ENCODE measurements around the gene SSBP1.
A peak's percentile ranks its signal among the peaks of the same experiment; 100 is the strongest.
"Not testable (repeated sequence)": the region's sequence is repeated elsewhere in the genome, so short reads cannot be mapped to it uniquely, and the experiment has no call there.

The SSBP1 gene, protein sequence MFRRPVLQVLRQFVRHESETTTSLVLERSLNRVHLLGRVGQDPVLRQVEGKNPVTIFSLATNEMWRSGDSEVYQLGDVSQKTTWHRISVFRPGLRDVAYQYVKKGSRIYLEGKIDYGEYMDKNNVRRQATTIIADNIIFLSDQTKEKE

DNA sequence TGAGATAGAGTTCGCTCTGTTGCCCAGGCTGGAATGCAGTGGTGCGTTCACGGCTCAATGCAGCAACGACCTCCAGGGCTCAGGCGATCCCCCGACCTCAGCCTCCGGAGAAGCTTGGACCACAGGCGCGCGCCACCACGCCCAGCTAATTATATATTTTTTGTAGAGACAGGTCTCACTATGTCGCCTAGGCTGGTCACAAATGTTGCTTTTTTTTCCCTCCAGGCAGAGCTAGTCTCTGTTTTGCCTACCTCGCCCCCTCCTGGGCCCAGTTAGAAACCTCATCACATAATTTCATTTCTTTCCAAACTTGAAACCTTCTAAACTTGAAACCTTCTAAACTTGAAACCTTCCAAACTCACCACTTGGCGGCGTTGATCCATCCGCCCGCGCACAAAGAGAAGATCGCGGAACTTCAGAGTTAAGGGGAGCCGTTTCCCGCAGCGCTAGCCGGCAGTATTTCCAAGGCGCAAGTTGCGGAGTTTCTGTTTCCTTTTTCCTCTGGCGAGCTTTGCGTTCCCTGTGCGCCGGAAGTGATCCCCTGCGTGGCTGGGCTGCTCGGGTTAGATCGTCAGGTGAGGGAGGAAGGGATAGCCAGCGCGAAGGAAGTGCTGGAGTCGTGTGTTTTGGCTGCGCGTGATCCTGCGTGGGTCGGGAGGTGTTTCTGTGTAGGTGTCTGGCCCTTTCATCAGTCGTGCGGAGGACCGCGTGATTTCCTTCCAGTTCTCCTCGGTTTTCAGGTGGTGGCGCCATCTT lies at the start of gene SSBP1:
Gene SSBP1, plus strand, starts transcription at position 523 of the 756 bp plus-strand sequence. CDS start 809 bp downstream, outside the sequence.
- peak; percentile 70 to 80 for DNase-seq (ENCODE audit: low read depth in 2 of 2, low spot score in 1 of 2)

DNA sequence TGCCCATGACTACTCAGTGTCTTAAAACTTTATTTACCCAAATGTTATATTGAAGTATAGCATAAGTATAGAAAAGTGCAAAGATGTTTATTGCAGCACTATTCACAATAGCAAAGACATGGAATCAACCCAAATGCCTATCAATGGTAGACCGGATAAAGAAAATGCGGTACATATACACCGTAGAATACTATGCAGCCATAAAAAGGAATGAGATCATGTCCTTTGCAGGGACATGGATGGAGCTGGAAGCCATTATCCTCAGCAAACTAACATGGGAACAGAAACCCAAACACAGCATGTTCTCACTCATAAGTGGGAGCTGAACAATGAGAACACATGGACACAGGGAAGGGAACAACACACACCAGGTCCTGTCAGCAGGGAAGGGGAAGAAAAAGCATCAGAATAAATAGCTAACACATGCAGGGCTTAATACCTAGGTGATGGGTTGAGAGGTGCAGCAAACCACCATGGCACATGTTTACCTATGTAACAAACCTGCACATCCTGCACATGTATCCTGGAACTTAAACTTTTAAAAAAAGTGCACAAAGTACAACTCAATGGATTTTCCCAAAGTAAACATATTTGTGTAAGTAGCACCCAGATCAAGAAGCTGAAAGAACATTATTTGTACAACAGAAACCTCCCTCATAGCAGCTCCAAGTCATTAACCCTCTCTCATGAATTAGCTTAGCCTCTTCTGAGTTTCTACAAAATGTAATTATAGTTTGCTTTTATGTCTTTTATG lies 48.9 kb upstream of the SSBP1 start:
- DNase-seq (ENCODE audit: low read depth in 2 of 2, low spot score in 1 of 2), result not testable (repeated sequence)

DNA sequence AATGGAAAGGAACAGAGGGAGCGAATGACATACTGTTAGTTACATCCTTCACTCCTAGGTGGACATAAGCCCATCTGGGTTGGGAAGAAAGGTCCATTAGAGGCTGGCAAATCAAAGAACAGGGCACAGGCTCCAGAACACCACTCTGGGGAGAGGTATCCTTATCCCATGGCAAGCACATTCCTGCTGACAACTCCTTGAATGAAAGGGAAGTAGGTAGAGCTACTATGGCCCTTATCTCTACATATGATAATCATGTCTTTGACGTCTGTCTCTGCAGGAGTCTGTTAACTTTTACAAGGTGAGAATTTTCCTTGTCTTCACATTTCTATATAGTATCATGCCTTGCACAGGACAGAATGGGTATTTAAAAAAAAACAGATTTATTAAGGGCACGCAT lies 46.6 kb upstream of the SSBP1 start:
- DNase-seq (ENCODE audit: low read depth in 2 of 2, low spot score in 1 of 2), result no peak

DNA sequence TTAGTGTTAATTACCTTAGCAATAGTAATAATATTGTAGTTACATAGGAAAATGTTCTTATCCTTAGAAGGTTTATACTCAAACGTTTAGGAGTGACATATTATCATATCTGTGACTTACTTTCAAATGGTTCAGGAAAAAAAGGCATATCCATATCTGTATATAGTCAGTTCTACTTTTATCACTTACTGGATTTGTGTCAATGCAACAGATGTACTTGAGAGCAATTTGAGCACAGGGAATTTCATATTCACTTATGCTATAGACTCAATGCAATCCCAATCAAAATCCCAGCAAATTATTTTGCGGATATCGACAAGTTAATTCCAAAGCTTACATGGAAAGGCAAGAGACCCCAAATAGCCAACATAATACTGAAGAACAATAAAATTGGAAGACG lies 46.2 kb upstream of the SSBP1 start:
- DNase-seq (ENCODE audit: low read depth in 2 of 2, low spot score in 1 of 2), result no peak

DNA sequence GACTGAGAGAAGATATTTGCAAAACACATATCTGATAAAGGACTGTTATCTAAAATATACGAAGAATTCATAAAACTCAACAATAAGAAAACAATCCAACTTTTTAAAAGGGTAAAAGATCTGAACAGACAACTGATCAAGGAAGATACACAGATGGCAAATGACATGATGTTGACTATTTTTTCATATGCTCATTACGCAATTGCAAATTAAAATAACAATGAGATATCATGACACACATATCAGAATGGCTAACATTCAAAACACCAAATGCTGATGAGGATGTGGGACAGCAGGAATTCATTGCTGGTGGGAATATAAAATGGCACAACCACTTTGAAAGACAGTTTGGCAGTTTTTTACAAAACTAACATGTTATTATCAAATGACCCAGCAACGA lies 45.1 kb upstream of the SSBP1 start:
- DNase-seq (ENCODE audit: low read depth in 2 of 2, low spot score in 1 of 2), result no peak

DNA sequence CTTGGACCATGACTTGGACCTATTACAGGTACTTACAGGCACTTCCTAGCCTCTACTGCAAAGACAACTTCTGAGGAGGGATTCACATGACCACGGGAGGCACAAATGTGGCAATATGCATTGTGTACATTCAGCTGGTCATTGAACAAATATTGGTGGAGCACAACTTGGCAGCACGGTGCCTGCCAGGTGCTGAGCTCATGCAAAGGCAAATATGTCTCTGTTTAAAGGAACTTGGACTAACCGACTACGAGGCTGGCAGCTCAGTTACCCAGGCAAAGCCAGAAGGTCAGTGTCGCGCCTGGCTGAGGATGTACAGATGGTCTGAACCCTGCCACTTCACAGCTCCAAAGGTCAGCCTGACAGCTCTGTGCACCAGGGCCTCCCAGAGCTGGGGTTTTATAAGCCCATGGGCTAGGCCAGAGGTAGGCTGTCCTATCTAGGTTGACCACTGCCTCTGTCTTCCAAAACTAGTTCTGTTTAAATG lies 42.3 kb upstream of the SSBP1 start:
- DNase-seq (ENCODE audit: low read depth in 2 of 2, low spot score in 1 of 2), result no peak

DNA sequence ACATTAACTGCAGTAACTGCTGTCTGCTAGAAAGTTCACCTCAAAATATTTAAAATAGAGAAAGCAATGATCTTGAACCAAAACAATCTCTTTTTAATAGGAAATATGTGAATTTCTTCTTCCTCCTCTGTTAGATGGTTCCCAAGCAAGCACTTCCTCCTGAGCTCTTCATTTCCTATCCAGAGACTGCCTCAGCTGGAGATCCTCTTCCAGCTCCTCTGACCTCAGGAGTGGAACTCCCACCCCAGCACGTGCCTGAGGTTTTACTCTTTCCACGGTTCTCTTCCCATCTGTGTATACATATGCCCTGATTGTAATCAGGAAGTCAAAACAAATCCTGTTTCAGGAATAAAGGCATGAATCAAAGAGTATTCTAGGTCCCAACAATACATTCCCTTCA lies 41.8 kb upstream of the SSBP1 start:
- DNase-seq (ENCODE audit: low read depth in 2 of 2, low spot score in 1 of 2), result no peak

DNA sequence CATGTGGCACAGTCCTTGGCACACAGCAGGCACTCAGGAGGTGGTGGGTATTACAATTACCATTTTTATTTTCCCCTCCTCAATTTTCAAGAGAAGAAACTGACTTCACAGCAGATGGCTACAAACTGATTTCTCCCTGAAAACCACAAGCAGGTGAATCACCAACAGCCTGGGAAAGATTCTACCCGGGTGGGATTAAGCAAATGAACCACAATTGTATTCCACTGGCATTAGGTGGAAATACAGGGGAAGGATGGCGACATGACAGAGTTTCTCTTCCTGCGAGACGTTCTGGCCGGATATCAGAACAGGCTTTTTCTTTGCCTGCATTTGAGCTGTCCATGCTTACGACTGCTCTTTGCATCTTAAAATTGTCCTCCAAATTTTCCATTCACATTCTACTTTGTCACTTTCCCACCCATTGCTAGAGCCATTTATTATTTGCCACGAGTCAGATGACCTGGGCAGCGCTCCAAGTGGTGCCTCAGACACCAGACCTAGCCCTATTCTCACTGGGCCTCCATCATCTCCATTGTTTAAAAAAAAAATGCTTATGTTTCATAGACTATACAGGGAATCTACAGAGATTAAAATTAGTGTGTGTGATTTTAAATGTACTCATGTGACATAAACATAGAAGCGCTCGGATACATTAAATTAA lies 40.8 kb upstream of the SSBP1 start:
- no peak for DNase-seq (ENCODE audit: low read depth in 2 of 2, low spot score in 1 of 2)

DNA sequence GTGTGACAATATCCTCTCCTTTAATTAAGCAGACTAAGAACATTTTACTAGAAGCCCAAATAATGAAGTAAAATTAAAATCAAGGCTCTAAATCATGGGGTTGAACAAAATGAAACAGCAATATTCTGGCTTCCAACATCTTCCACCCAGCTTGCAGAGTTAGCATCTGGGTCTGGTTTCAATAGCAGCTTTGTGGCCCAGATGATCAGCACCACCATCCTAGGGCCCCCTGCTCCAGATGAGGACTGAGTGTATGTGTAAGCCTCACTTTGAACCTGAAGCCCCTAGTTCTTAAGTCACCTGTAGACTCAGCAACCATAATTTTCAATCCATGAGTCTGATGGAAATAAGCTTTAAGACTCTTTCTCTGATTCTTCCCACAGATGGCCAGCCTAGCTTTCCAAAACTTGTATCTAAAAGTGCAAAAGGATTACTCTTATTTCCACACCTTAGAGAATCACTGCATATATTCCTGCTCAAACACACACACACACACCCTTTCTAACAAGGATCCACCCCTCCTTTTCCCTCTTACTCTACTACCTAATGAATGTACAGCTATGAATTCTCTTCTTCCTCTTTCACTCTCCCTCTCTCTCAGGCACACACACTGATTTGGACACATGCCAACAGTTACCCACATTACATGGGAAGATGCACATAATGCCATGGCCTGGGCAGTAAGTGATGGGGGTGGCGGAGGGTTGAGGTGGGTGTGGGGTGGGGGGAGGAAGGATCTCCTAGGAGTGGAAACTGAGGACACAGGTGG lies 39.7 kb upstream of the SSBP1 start:
- no peak for DNase-seq (ENCODE audit: low read depth in 2 of 2, low spot score in 1 of 2)

DNA sequence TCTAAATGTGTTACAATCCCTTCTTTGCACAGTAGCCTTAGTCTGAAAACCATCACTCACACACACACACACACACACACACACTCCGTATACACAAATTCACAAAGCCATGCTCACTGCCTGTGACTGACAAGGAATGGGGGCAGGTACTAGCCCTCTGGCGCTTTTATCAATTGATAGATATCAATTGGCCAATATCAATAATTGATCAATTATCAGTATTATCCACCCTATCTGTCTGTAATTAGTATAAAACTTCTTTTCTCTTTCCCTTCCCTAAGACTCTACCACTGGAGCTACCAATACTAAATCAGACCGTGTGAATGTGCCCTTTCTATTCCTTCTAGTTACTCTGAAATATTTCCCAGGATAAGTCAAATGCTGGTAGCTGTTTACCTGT lies 38.3 kb upstream of the SSBP1 start:
- DNase-seq (ENCODE audit: low read depth in 2 of 2, low spot score in 1 of 2), result no peak

DNA sequence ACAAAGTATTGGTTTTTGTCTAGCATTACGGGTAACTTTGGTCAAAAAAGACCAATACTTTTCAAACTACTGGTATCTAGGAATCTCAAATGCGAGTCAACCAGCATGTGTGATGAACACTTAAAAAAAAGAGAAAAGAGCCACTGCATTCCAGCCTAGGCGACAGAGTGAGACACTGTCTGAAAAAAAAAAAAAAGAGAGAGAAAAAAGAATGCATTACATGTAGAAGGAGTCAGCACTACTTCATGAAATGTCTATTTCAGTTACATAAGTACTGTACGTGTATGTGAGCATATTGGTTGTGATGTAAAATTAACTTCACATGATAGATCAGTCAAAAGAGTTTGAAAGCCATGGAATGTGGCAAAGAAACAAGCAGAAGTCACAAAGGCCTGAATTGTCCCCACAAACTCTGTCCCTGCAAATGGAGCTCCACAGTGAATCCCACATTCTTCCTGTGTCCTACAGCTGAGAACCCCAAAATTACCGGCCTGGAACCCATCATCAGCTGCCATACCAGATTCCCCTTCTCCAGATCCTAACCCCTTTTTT lies 37.8 kb upstream of the SSBP1 start:
- DNase-seq (ENCODE audit: low read depth in 2 of 2, low spot score in 1 of 2), result no peak

DNA sequence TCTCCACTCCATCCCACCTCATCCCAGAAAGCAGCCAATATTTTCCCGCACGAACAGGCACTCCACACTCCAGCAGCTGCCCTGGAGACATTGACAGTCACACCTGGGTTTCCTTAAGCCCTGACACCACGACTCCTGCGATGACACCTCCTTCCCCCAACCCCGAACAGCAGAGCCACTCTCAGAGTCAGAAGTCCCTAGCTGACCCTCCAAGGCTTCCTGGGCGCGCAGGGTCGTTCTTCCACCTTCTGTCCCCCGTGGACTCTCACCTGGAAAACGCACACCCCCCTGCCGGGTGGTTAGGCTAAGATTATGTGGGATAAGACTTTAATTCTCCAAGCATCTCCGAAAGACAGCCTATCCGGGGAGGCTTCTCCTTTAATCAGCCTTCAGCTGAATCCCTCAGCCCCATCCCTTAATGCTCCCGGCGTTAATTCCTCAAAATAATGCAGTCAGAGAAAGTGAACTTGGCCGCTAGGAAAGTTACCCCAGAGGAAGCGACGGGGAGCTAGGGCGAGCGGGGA lies 37.2 kb upstream of the SSBP1 start:
- peak in 1 of 2 donors; percentile 1 for DNase-seq (ENCODE audit: low read depth in 2 of 2, low spot score in 1 of 2)

DNA sequence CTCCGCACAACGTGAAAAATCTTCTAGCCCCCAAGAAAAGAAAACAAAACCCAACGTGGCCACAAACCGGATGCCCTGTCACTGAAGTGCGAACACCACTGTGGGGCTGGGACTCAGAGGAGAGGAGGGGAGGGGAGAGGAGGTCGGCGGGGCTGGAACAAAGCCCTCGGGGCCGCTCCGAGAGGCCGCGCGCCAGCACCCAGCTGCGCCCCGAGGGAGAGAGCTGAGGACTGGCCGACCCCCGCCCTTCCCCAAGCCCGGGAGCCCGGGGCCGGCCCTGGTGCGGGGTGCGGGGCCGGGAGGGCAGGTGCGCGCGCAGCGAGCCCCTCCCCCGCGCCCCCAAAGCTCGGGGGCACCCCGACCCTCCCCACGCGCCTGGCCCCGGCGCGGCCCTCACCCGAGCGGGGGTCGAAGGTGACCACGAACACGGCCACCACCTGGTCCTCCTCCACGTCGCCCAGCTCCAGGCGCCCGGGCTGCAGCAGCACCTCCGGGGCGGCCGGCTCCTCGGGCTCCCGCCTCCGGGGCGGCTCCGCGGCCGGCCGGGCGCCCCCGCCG lies 36.6 kb upstream of the SSBP1 start:
- DNase-seq (ENCODE audit: low read depth in 2 of 2, low spot score in 1 of 2), result peak; percentile 39 to 52

DNA sequence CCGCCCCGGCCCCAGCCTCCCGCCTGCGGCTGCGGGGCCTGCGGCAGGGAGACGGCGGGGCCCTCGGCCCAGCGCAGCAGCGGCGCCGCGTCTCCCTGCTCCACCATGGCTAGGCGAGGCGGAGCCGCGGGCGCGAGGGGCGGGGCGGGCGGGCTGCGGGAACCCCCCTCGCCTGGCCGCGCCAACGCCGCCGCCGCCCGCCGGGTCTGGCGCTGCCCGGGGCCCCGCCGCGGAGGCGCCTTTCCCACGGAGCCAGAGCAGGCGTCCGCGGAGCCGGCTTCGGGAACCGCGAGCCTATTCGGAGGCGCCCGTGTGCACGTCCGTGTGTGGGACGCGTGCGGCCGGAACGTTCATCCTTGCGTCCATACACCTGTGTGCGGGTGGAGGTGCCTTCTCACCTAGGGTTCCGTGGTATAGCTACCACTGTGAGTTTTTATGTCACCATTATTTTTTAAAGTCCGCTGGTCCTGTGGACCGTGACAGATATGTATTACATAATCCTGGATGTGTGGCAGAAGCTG lies 36.1 kb upstream of the SSBP1 start, which contains the start of gene DENND11:
Gene DENND11, minus strand, starts transcription at position 120 of the 521 bp plus-strand sequence. Its CDS starts 13 bp downstream, at position 107.
- peak; percentile 5 to 9 for DNase-seq (ENCODE audit: low read depth in 2 of 2, low spot score in 1 of 2)

DNA sequence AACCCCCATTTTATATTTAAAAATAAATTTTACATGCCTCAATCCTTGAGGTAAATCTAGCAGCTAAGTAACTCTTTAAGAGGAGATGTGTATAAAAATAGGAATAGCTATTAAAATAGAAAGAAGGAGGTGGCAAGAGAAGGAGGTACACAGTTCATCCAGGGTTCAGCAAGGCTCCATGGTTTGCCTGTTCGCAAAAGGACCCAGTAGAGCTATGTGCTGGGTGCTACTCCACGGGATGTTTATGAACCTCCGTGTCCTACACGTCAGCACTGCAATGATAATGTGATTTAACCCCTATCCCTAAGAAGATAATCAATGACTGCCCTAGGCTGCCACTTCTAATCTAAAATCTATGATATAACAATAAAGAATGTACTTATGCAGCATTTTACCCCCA lies 35.3 kb upstream of the SSBP1 start:
- no peak for DNase-seq (ENCODE audit: low read depth in 2 of 2, low spot score in 1 of 2)

DNA sequence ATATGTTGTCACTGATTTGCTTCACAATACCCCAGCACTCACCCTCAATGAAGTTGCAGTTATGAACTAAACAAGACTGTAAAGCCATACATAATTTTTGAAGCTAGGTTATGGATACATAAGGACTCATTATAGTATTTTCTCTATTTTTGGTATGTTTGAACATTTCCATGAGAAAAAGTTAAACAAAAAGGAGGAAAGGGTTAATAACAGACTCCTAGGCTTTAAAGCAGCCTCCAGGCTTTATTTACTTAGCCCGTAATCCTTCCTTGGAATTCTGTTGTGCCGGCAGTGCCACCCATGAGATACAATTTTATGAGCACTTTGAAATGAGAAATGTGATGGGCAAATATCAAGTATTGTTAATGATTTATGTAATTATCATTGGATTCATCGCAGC lies 34.0 kb upstream of the SSBP1 start:
- no peak for DNase-seq (ENCODE audit: low read depth in 2 of 2, low spot score in 1 of 2)

DNA sequence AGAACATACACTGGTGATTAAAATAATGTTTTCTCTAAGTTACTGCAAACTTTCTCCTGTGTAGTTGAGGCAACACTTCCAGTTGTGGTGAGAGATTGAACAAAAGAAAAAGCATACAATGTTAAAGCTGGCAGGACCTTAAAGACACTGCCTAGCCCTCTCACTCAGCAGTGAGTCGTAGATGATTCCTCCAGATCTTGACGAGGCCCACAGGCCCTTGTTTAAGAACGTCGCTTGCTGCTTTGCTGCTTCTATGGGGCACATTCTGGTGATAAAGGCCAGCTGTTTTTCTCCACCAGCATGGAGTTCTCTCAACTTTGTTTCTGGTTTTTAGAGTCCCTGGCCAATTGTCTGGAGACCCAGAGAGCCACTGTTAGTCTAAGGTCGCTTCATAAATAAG lies 33.4 kb upstream of the SSBP1 start:
- DNase-seq (ENCODE audit: low read depth in 2 of 2, low spot score in 1 of 2), result no peak

DNA sequence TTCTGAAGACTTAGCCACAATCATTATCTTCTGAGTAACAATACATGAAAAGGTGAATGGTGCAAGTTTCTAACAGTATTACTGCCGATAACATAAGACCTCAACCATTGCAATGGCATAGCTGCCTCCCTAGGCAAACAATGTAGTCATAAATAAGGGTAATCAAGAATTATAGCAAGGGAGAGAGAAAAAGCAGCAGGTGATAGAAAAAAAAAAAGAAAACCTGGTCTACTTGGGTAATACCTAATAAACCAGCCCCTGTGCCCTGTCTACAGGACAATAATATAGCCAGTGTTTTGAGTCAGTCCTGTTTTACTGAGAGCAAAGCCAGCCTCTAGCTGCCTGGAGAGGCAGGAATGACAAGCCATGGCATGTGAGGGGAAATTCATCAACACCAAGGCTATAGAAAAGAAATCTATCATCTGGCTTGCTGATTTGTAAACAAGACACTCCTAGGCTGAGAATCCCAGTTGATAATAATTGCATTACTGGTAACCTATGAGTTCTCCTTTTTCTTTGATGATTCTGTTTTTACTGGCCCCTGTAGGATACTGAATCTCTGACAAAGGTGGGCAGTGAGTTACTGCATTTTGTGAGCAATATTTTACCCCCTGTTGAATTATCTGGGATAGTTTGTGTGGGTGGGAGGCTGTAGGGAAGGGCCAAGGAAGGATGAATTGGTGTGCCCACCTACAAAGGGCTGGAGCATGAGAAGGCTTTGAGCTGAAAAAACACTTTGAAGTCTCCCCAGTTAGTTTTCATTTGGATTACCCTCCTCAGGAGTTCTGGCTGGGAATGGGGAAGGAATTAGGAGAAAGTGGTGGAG lies 31.7 kb upstream of the SSBP1 start:
- no peak for DNase-seq (ENCODE audit: low read depth in 2 of 2, low spot score in 1 of 2)

DNA sequence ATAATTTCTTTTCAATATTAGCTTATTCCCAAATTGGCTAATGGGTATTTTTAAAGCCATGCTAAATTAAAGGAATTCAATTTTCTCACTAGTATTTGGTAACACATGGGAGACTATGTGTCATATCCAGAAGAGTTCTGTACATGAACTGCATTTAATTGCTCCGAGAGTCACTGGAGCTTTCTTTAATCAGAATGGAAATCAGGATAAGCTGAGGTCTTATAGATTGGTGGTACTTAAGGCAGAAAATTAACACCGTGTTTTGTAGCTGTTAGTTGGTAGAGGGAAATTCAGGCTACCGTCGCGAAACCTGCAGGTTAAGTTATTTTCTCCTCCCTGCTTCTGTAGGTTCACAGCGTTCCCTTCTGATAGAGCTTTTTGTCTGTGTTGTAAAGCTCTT lies 29.8 kb upstream of the SSBP1 start, which contains the start of gene WEE2:
Gene WEE2, plus strand, starts transcription at position 3 of the 400 bp plus-strand sequence. CDS start 406 bp downstream, outside the sequence.
- no peak for DNase-seq (ENCODE audit: low read depth in 2 of 2, low spot score in 1 of 2)

All from stimulated activated CD8-positive, alpha-beta memory T cell treated with anti-CD3 and anti-CD28 coated beads, Interleukin-4, amount 100 ng/mL, for 1 hour (primary cell).